Testis (tissue), 3 donors: ENCODE data around the gene SCARB1. TPM values are rescaled to one million over a fixed set of nuclear protein-coding genes. Genes with fewer than 3 reads are reported as not detected.

Source experiments
- DNase-seq: peaks from one replicate; pipeline ENCODE4 v3.0.0-alpha.2; 2019
- H3K27ac ChIP-seq, 2 donors: fragments of 200-600 bp; sonication (generic); one replicate each; pipeline ENCODE4 v1.5.1; 2019
- H3K27me3 ChIP-seq: fragments of 200-600 bp; sonication (generic); one replicate; pipeline ENCODE4 v1.5.1; 2019
- H3K36me3 ChIP-seq: fragments of 200-600 bp; sonication (generic); one replicate; pipeline ENCODE4 v1.5.1; 2017; ENCODE audit warnings: low read depth; ENCODE audit errors: missing control alignments
- H3K4me1 ChIP-seq: fragments of 200-600 bp; sonication (generic); one replicate; pipeline ENCODE4 v1.5.1; 2019
- H3K4me3 ChIP-seq, 2 donors: fragments of 200-600 bp; sonication (generic); one replicate each; pipeline ENCODE4 v1.5.1; 2017 to 2019
- H3K9me3 ChIP-seq: fragments of 200-600 bp; sonication (generic); one replicate; pipeline ENCODE4 v1.5.1; 2017
- CTCF ChIP-seq, 3 experiments: fragments of 450-650 bp in 2 of 3; fragments of 200-600 bp in 1 of 3; sonication (generic) in 1 of 3; IDR thresholded peaks; one replicate each; pipeline ENCODE4 v1.5.1; 2016 to 2019; ENCODE audit warnings: antibody characterized with exemption in 3 of 3, mild to moderate bottlenecking in 2 of 3, moderate library complexity in 1 of 3
- POLR2A ChIP-seq: fragments of 450-650 bp; IDR thresholded peaks from one replicate; pipeline ENCODE4 v1.6.1; 2017; ENCODE audit warnings: antibody characterized with exemption, mild to moderate bottlenecking, moderate library complexity
- WGBS, 2 donors: methylation state at CpG; one replicate each; pipeline ENCODE4 v1.1.5; 2018; 5-methylcytosine and 5-hydroxymethylcytosine counted together
- intact Hi-C: fragments of 100-400 bp; cut with DNase I; formaldehyde crosslinking; loops from one replicate; pipeline ENCODE4 v1.15.1; 2023; ENCODE audit warnings: low total_unique reads
- polyA plus RNA-seq: library from polyadenylated mRNA; stranded (reverse); fragments of 350-450 nt; fragmentation: Illumina TruSeq; extraction: RNeasy Lipid Tissue Mini Kit (QIAGEN cat#74804); gene quantifications from one replicate; pipeline ENCODE4 v1.2.3, GENCODE V29; 2014; ENCODE audit warnings: low read depth, low replicate concordance; ENCODE audit not compliant: insufficient read depth
- total RNA-seq, 2 donors: library from RNA; depleted of rRNA; stranded (reverse); fragments of >200 nt; gene quantifications; one replicate each; pipeline ENCODE4 v1.2.3, GENCODE V29; 2016

The SCARB1 gene
- total and polyA plus RNA-seq, 3 donors from 2014 or later, result 46.9 to 116 (median 73.6) TPM

GRCh38 chr12:124831590-124831989 is 32.1 kb downstream of the SCARB1 start:
- Histone ChIP-seq H3K27ac (no peak overlapping the region), H3K36me3 (no peaks in the 10 kb centered on the region), H3K9me3 (no peaks in the 10 kb centered on the region), H3K27me3 (no peaks in the 10 kb centered on the region), H3K4me3 (no peak overlapping the region), H3K4me1 (peaks cover 16% of the 10 kb centered on the region)
- intact Hi-C loops, result no loop called here
- TF ChIP-seq CTCF (IDR thresholded peaks at IDR 0.05) (no peak), POLR2A (no peak)
- WGBS, 2 donors, result 94 to 97% methylated on average over 7 to 8 of the region's 8 CpGs
- DNase-seq, result no peak

- no peak for TF ChIP-seq POLR2A
- TF ChIP-seq CTCF (IDR thresholded peaks at IDR 0.05), result no peak
- H3K4me1 ChIP-seq, result peaks cover 16% of the 10 kb centered on the region
- 94 to 100% methylated on average over 6 of the region's 6 CpGs for WGBS, 2 donors
- H3K36me3 ChIP-seq, result no peaks in the 10 kb centered on the region
- no peak for DNase-seq
- no peak overlapping the region for H3K4me3 ChIP-seq
- H3K9me3 ChIP-seq, result no peaks in the 10 kb centered on the region
- H3K27me3 ChIP-seq, result no peaks in the 10 kb centered on the region
- H3K27ac ChIP-seq, result no peak overlapping the region
- intact Hi-C loops, result no loop called here
Observed at GRCh38 chr12:124830306-124830705, 33.4 kb downstream of the SCARB1 start.

- intact Hi-C loops, result no loop called here
Observed at GRCh38 chr12:124829708-124830304, 33.9 kb downstream of the SCARB1 start.

GRCh38 chr12:124829008-124829707 is 34.5 kb downstream of the SCARB1 start:
- WGBS, 2 donors, result 87% methylated on average over 9 of the region's 9 CpGs
- TF ChIP-seq CTCF (IDR thresholded peaks at IDR 0.05) (no peak), POLR2A (no peak)
- intact Hi-C loops, result no loop called here
- Histone ChIP-seq H3K27ac (no peak overlapping the region), H3K9me3 (no peaks in the 10 kb centered on the region), H3K4me3 (no peak overlapping the region), H3K27me3 (no peaks in the 10 kb centered on the region), H3K36me3 (no peaks in the 10 kb centered on the region), H3K4me1 (peaks cover 15% of the 10 kb centered on the region)
- DNase-seq, result no peak

More at GRCh38 chr12:124829708-124830304, 33.9 kb downstream of the SCARB1 start:
- Histone ChIP-seq H3K27ac (no peak overlapping the region), H3K4me3 (no peak overlapping the region), H3K4me1 (peaks cover 16% of the 10 kb centered on the region), H3K27me3 (no peaks in the 10 kb centered on the region), H3K9me3 (no peaks in the 10 kb centered on the region), H3K36me3 (no peaks in the 10 kb centered on the region)
- 95 to 100% methylated on average over 4 of the region's 4 CpGs for WGBS, 2 donors
- no peak for TF ChIP-seq CTCF (IDR thresholded peaks at IDR 0.05)
- TF ChIP-seq POLR2A, result no peak
- no peak for DNase-seq
